Gastroesophageal sphincter (tissue), 3 donors: ENCODE data around the gene CDK5.

Experiments
- POLR2AphosphoS5 ChIP-seq: sonication (generic); formaldehyde crosslinking; IDR thresholded peaks from one replicate; pipeline ENCODE4 v1.6.1; 2017; ENCODE audit warnings: antibody characterized with exemption
- TF ChIP-seq, protein P1 (sequence below), 4 experiments: fragments of 200-600 bp in 2 of 4; fragments of 450-650 bp in 2 of 4; sonication (generic) in 1 of 4; IDR thresholded peaks; one replicate each; pipeline ENCODE4 v1.5.1; 2017 to 2019; ENCODE audit warnings: antibody characterized with exemption in 4 of 4, mild to moderate bottlenecking in 2 of 4, moderate library complexity in 2 of 4

DNA sequence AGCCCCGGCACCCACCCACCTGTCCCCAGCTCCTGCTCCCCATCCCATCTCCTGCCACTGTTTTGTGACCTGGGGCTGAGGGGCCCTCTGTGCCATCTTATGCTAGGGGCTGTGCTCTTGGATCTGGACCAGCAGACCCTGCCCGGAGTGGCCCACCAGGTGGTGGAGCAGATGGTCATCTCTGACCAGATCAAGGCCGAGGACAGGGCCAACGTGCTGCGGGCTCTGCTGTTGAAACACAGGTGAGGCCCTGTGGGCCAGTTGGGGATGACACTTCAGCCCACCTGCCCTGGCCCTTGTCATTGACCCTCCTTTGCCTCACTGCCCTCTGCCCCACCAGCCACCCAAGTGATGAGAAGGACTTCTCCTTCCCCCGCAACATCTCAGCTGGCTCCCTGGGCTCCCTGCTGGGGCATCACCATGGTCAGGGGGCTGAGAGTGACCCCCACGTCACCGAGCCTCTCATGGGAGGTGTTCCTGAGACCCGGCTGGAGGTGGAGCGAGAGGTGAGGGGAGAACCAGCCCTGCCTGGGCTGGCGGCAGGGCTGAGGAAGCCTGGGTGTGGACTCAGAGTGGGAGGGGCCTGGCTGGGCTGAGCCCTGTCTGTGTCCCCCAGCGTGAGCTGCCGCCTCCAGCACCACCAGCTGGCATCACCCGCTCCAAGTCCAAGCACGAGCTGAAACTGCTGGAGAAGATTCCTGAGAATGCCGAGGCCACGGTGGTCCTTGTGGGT lies 12.3 kb upstream of the CDK5 start:
- TF ChIP-seq, protein P1, sequence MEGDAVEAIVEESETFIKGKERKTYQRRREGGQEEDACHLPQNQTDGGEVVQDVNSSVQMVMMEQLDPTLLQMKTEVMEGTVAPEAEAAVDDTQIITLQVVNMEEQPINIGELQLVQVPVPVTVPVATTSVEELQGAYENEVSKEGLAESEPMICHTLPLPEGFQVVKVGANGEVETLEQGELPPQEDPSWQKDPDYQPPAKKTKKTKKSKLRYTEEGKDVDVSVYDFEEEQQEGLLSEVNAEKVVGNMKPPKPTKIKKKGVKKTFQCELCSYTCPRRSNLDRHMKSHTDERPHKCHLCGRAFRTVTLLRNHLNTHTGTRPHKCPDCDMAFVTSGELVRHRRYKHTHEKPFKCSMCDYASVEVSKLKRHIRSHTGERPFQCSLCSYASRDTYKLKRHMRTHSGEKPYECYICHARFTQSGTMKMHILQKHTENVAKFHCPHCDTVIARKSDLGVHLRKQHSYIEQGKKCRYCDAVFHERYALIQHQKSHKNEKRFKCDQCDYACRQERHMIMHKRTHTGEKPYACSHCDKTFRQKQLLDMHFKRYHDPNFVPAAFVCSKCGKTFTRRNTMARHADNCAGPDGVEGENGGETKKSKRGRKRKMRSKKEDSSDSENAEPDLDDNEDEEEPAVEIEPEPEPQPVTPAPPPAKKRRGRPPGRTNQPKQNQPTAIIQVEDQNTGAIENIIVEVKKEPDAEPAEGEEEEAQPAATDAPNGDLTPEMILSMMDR (IDR thresholded peaks at IDR 0.05): no peak
- TF ChIP-seq POLR2AphosphoS5: no peak
